Frontal cortex (tissue), 4 donors: ENCODE results near the gene DNAI2. TPM values are rescaled to one million over a fixed set of nuclear protein-coding genes. Genes with fewer than 3 reads are reported as not detected.
"Not testable (repeated sequence)": the region's sequence is repeated elsewhere in the genome, so short reads cannot be mapped to it uniquely, and the experiment has no call there.

Experiments used
- DNase-seq, 2 donors: peaks; one replicate each; pipeline ENCODE4 v3.0.0; 2012; ENCODE audit warnings: low spot score in 2 of 2
- FAIRE-seq: peaks from 2 replicates; lab custom pipeline; 2012; peaks lifted over from hg19 to GRCh38; lab: Jason Lieb, UNC
- total RNA-seq: library from RNA; depleted of rRNA; stranded (reverse); fragments of >200 nt; gene quantifications from one replicate; pipeline ENCODE4 v1.2.3, GENCODE V29; 2014
- donor health status: control.
- donor health status: control.
- donor health status: control.

Gene DNAI2
- total RNA-seq, 1 donor from 2014 or later = not detected

GRCh38 chr17:74243013-74243755 lies 30.9 kb upstream of the DNAI2 start:
- DNase-seq (no peak), FAIRE-seq (no peak)

GRCh38 chr17:74244128-74244527 lies 29.9 kb upstream of the DNAI2 start:
- no peak for DNase-seq
- FAIRE-seq = no peak

GRCh38 chr17:74244548-74244947 lies 29.5 kb upstream of the DNAI2 start:
- FAIRE-seq (no peak), DNase-seq (no peak)

GRCh38 chr17:74245145-74245831 lies 28.7 kb upstream of the DNAI2 start:
- DNase-seq (peak; percentile 56 to 58), FAIRE-seq (no peak)

- DNase-seq (no peak), FAIRE-seq (no peak)
Measured at GRCh38 chr17:74245871-74246270, 28.2 kb upstream of the DNAI2 start.

GRCh38 chr17:74249590-74250270 lies 24.3 kb upstream of the DNAI2 start:
- FAIRE-seq = no peak
- DNase-seq = no peak

- FAIRE-seq (no peak), DNase-seq (peak in 1 of 2 donors; percentile 48)
Measured at GRCh38 chr17:74250324-74250995, 23.6 kb upstream of the DNAI2 start.

GRCh38 chr17:74251051-74251450 lies 23.0 kb upstream of the DNAI2 start:
- no peak for DNase-seq
- no peak for FAIRE-seq

- DNase-seq (no peak), FAIRE-seq (no peak)
Measured at GRCh38 chr17:74251569-74251968, 22.5 kb upstream of the DNAI2 start.

- FAIRE-seq (no peak), DNase-seq (no peak)
Measured at GRCh38 chr17:74252211-74252610, 21.8 kb upstream of the DNAI2 start.

GRCh38 chr17:74253036-74253435 lies 21.0 kb upstream of the DNAI2 start:
- no peak for FAIRE-seq

GRCh38 chr17:74257311-74257710 lies 16.7 kb upstream of the DNAI2 start:
- no peak for FAIRE-seq
- DNase-seq = no peak

More at GRCh38 chr17:74253036-74253435, 21.0 kb upstream of the DNAI2 start:
- DNase-seq = no peak

- no peak for DNase-seq
- no peak for FAIRE-seq
Measured at GRCh38 chr17:74259667-74260524, 14.1 kb upstream of the DNAI2 start.

- no peak for FAIRE-seq
- DNase-seq = no peak
Measured at GRCh38 chr17:74260525-74260850, 13.5 kb upstream of the DNAI2 start.

GRCh38 chr17:74262601-74263000 lies 11.4 kb upstream of the DNAI2 start:
- no peak for DNase-seq
- FAIRE-seq = no peak

GRCh38 chr17:74267054-74267453 lies 7.0 kb upstream of the DNAI2 start:
- DNase-seq, FAIRE-seq: not testable (repeated sequence)

- no peak for FAIRE-seq
- DNase-seq = no peak
Measured at GRCh38 chr17:74267579-74267978, 6.5 kb upstream of the DNAI2 start.

GRCh38 chr17:74267987-74268499 lies 6.0 kb upstream of the DNAI2 start:
- DNase-seq = no peak
- no peak for FAIRE-seq

- no peak for FAIRE-seq
- DNase-seq = no peak
Measured at GRCh38 chr17:74268558-74268957, 5.5 kb upstream of the DNAI2 start.
